Cerebellar nuclear complex (tissue), 1 donor: Measurements from ENCODE around the gene ZNF283.
"Not testable (repeated sequence)": the region's sequence is repeated elsewhere in the genome, so short reads cannot be mapped to it uniquely, and the experiment has no call there.

Experiments used
- DNase-seq, 2 experiments: peaks; one replicate each; lab custom pipeline; 2025; lab: John Stamatoyannopoulos, UW

The ZNF283 gene

GRCh38 chr19:43799502-43800142 is 27.5 kb upstream of the ZNF283 start:
- DNase-seq: no peak

GRCh38 chr19:43802216-43802951 is 24.7 kb upstream of the ZNF283 start, which contains the start of gene LYPD5:
TSS of gene LYPD5 (minus strand) at chr19:43802447. CDS start at chr19:43802380, 67 bp downstream.
- no peak for DNase-seq

- DNase-seq: no peak
Observed at GRCh38 chr19:43804432-43804831, 22.7 kb upstream of the ZNF283 start.

- DNase-seq: not testable (repeated sequence)
Observed at GRCh38 chr19:43806401-43806800, 20.7 kb upstream of the ZNF283 start.

GRCh38 chr19:43806848-43807247 is 20.3 kb upstream of the ZNF283 start:
- no peak for DNase-seq

- DNase-seq: no peak
Observed at GRCh38 chr19:43807651-43808050, 19.5 kb upstream of the ZNF283 start.

GRCh38 chr19:43809762-43810696 is 17.1 kb upstream of the ZNF283 start:
- DNase-seq: peak in 1 of 2 experiments; percentile 8

GRCh38 chr19:43811837-43812236 is 15.3 kb upstream of the ZNF283 start:
- DNase-seq: no peak

GRCh38 chr19:43812259-43812658 is 14.9 kb upstream of the ZNF283 start:
- DNase-seq: no peak

GRCh38 chr19:43812688-43813087 is 14.4 kb upstream of the ZNF283 start:
- DNase-seq: no peak

- no peak for DNase-seq
Observed at GRCh38 chr19:43814663-43815352, 12.3 kb upstream of the ZNF283 start.

- not testable (repeated sequence) for DNase-seq
Observed at GRCh38 chr19:43817454-43817853, 9.7 kb upstream of the ZNF283 start.

GRCh38 chr19:43818500-43818899 is 8.6 kb upstream of the ZNF283 start:
- DNase-seq: no peak

GRCh38 chr19:43820098-43820883 is 6.8 kb upstream of the ZNF283 start:
- no peak for DNase-seq

GRCh38 chr19:43820884-43821215 is 6.3 kb upstream of the ZNF283 start:
- no peak for DNase-seq

GRCh38 chr19:43823856-43824255 is 3.3 kb upstream of the ZNF283 start:
- not testable (repeated sequence) for DNase-seq

GRCh38 chr19:43824572-43824971 is 2.5 kb upstream of the ZNF283 start:
- not testable (repeated sequence) for DNase-seq

- no peak for DNase-seq
Observed at GRCh38 chr19:43839139-43839538, 12.0 kb downstream of the ZNF283 start.

- no peak for DNase-seq
Observed at GRCh38 chr19:43842007-43842406, 14.9 kb downstream of the ZNF283 start.

GRCh38 chr19:43847246-43847645 is 20.1 kb downstream of the ZNF283 start:
- no peak for DNase-seq

- no peak for DNase-seq
Observed at GRCh38 chr19:43847884-43848283, 20.8 kb downstream of the ZNF283 start.
